Heart left ventricle (tissue), 16 donors: ENCODE data around the gene RUNDC3A. TPM values are rescaled to one million over a fixed set of nuclear protein-coding genes. Genes with fewer than 3 reads are reported as not detected.

Source experiments
- ATAC-seq, 4 donors: fragments of 200-7000 bp; cut with Tn5 transposase; one replicate each; pipeline ENCODE4 v1.9.1; 2020 to 2022; ENCODE audit warnings: moderate library complexity in 4 of 4, mild to moderate bottlenecking in 3 of 4, moderate number of reproducible peaks in 1 of 4
- DNase-seq, 5 donors: peaks; one replicate each; pipeline ENCODE4 v3.0.0-alpha.2; 2020
- H3K27ac ChIP-seq, 12 donors: fragments of 200-600 bp; sonication (generic) in 4 of 12; one replicate each; pipeline versions ENCODE4 v1.5.0 to v1.8.0; 2016 to 2022; ENCODE audit warnings: mild to moderate bottlenecking in 2 of 12
- H3K27me3 ChIP-seq, 9 donors: fragments of 200-600 bp; sonication (generic) in 2 of 9; one replicate each; pipeline versions ENCODE4 v1.5.1 to v1.8.0; 2016 to 2022; ENCODE audit warnings: mild to moderate bottlenecking in 3 of 9
- H3K36me3 ChIP-seq, 9 donors: fragments of 200-600 bp; sonication (generic) in 2 of 9; one replicate each; pipeline versions ENCODE4 v1.5.0 to v1.8.0; 2018 to 2022; ENCODE audit warnings: mild to moderate bottlenecking in 2 of 9
- H3K4me1 ChIP-seq, 12 donors: fragments of 200-600 bp; sonication (generic) in 4 of 12; one replicate each; pipeline versions ENCODE4 v1.5.0 to v1.8.0; 2016 to 2022; ENCODE audit warnings: mild to moderate bottlenecking in 3 of 12
- H3K4me3 ChIP-seq, 12 donors: fragments of 200-600 bp; sonication (generic) in 4 of 12; one replicate each; pipeline versions ENCODE4 v1.5.0 to v1.8.0; 2017 to 2022; ENCODE audit warnings: mild to moderate bottlenecking in 9 of 12, moderate library complexity in 4 of 12
- H3K9me3 ChIP-seq, 12 donors: fragments of 200-600 bp; sonication (generic) in 4 of 12; one replicate each; pipeline versions ENCODE4 v1.5.0 to v1.8.0; 2016 to 2022; ENCODE audit warnings: mild to moderate bottlenecking in 1 of 12
- CTCF ChIP-seq, 12 donors: fragments of 200-600 bp; sonication (generic) in 4 of 12; IDR thresholded peaks; one replicate each; pipeline versions ENCODE4 v1.5.0 to v1.8.0; 2018 to 2022; ENCODE audit warnings: antibody characterized with exemption in 12 of 12, mild to moderate bottlenecking in 5 of 12
- POLR2A ChIP-seq, 2 donors: fragments of 450-650 bp; IDR thresholded peaks; one replicate each; pipeline ENCODE4 v1.6.1; 2017; ENCODE audit warnings: antibody characterized with exemption in 2 of 2, mild to moderate bottlenecking in 2 of 2, moderate library complexity in 2 of 2
- WGBS, 4 donors: extraction: QIAGEN DNeasy Blood & Tissue Kit in 2 of 4; methylation state at CpG; one replicate each; pipeline versions ENCODE4 v1.1.5 to v1.1.7; 2013 to 2018; 5-methylcytosine and 5-hydroxymethylcytosine counted together
- intact Hi-C, 10 donors: fragments of 100-400 bp; cut with DNase I; formaldehyde crosslinking; loops; one replicate each; pipeline versions ENCODE4 v1.11.1 to v1.14.2; 2022
- polyA plus RNA-seq, 2 donors: library from polyadenylated mRNA; stranded (reverse); fragments of 200-250 nt; gene quantifications; one replicate each; pipeline ENCODE4 v1.2.3, GENCODE V29; 2013
- total RNA-seq, 9 donors: library from RNA; depleted of rRNA in 2 of 9; stranded (reverse); fragments of >200 nt in 2 of 9; fragmentation: NEBNext Ultra II Directional in 3 of 9; extraction: Animal tissue kit (Norgen Biotek cat#: 25700) in 3 of 9; gene quantifications; one replicate each; pipeline versions ENCODE4 v1.1.0 to v1.2.4, GENCODE V29; 2016 to 2023
- donor health status: ischemic (EF 13 %, LVEDD 7.1; RV severe dilation, severe dysfunction).
- donor health status: healthy with polysubstance abuse.
- donor health status: DM: no; HTN: yes; CAD: no.
- donor health status: DM: no; HTN: no; CAD: no.
- donor health status: ischemic (EF 25% LVEDD 6.9; RV normal size, moderate dysfunction).
- donor health status: ischemic (EF 25% LVEDD 5.7; RV mildly dilated, moderate dysfunction).
- donor health status: healthy.
- donor health status: DM: yes; HTN: yes; CAD: no.
- donor health status: ischemic (EF 35%, LVEDD 5.7; RV mildly dilated, moderate dysfunction).
- donor health status: nonischemic (EF 11% LVEDD 7.7; RV severe dilation, severe dysfunction).
- donor health status: DM: yes; HTN: yes; CAD: no.
- donor health status: PGD.
- donor health status: ischemic (EF 29% LVEDD 5.4; RV normal size, mild dysfunction).
- donor health status: nonischemic (EF 23%, LVEDD 6.1; RV moderate dilation, normal function).

Gene RUNDC3A
- total and polyA plus RNA-seq, 11 donors, result 0.19 to 1.3 (median 0.51) TPM; not detected in 1

GRCh38 chr17:44367231-44367979 lies 59.0 kb downstream of the RUNDC3A start:
- H3K27ac ChIP-seq, result no peak overlapping the region
- intact Hi-C loops, result no loop called here
- H3K4me1 ChIP-seq, result peaks cover 0 to 18% (median 7%) of the 10 kb centered on the region in 12 donors
- no peak overlapping the region for H3K4me3 ChIP-seq
- TF ChIP-seq CTCF (IDR thresholded peaks at IDR 0.05) (no peak), POLR2A (IDR thresholded peaks at IDR 0.05) (no peak)
- no peaks in the 10 kb centered on the region for H3K36me3 ChIP-seq
- peaks cover 0 to 26% (median 2%) of the 10 kb centered on the region in 9 donors for H3K27me3 ChIP-seq
- 61 to 69% (median 66%) methylated on average over 7 of the region's 7 CpGs for WGBS, 4 donors
- H3K9me3 ChIP-seq, result no peaks in the 10 kb centered on the region
- DNase-seq (no peak), ATAC-seq (no peak)

Other genes starting within 250 kb of the RUNDC3A start
- gene LSM12, start 241.9 kb upstream of the RUNDC3A start, total RNA-seq, result 10 to 100 TPM; 38.4 to 55.6 (median 44.1) TPM
- gene LSM12, start 241.9 kb upstream of the RUNDC3A start, polyA plus RNA-seq, result 10 to 100 TPM; 30.8 to 41.2 TPM
- gene G6PC3, start 237.9 kb upstream of the RUNDC3A start, total RNA-seq, result 10 to 100 TPM; 28.5 to 46.5 (median 36.6) TPM
- gene G6PC3, start 237.9 kb upstream of the RUNDC3A start, polyA plus RNA-seq, result 10 to 100 TPM; 52.4 to 75.1 TPM
- gene HDAC5, start 185.0 kb upstream of the RUNDC3A start, total RNA-seq, result 100 to 1,000 TPM in 2 of 9 donors, 10 to 100 TPM in 7; 54.6 to 283 (median 70.1) TPM
- 10 to 100 TPM; 64.2 to 91.0 TPM for gene HDAC5, start 185.0 kb upstream of the RUNDC3A start, polyA plus RNA-seq
- gene HROB, start 166.7 kb upstream of the RUNDC3A start, total RNA-seq, result 1 to 10 TPM in 4 of 9 donors, under 1 TPM in 5; 0.47 to 5.8 (median 0.84) TPM
- under 1 TPM; 0.34 to 0.42 TPM for gene HROB, start 166.7 kb upstream of the RUNDC3A start, polyA plus RNA-seq
- 10 to 100 TPM in 7 of 9 donors, 1 to 10 TPM in 2; 7.7 to 71.1 (median 13.8) TPM for gene ASB16, start 137.9 kb upstream of the RUNDC3A start, total RNA-seq
- 1 to 10 TPM; 1.5 to 5.1 TPM for gene ASB16, start 137.9 kb upstream of the RUNDC3A start, polyA plus RNA-seq
- 10 to 100 TPM; 18.8 to 37.4 (median 21.8) TPM for gene TMUB2, start 121.6 kb upstream of the RUNDC3A start, total RNA-seq
- gene TMUB2, start 121.6 kb upstream of the RUNDC3A start, polyA plus RNA-seq, result 10 to 100 TPM; 24.7 to 35.1 TPM
- gene ATXN7L3, start 108.7 kb upstream of the RUNDC3A start, total RNA-seq, result 10 to 100 TPM; 24.1 to 51.9 (median 35.3) TPM
- gene ATXN7L3, start 108.7 kb upstream of the RUNDC3A start, polyA plus RNA-seq, result 10 to 100 TPM; 24.3 to 54.4 TPM
- gene UBTF, start 88.9 kb upstream of the RUNDC3A start, total RNA-seq, result 10 to 100 TPM; 33.1 to 61.2 (median 44.2) TPM
- 10 to 100 TPM; 34.1 to 41.6 TPM for gene UBTF, start 88.9 kb upstream of the RUNDC3A start, polyA plus RNA-seq
- 1 to 10 TPM in 1 of 9 donors, under 1 TPM in 7, not detected in 1; 0.29 to 3.3 (median 0.61) TPM for gene SLC4A1, start 40.5 kb upstream of the RUNDC3A start, total RNA-seq
- gene SLC4A1, start 40.5 kb upstream of the RUNDC3A start, polyA plus RNA-seq, result under 1 TPM in 1 of 2 donors, not detected in 1; 0.03 TPM
- gene SLC25A39, start 16.2 kb downstream of the RUNDC3A start, total RNA-seq, result 10 to 100 TPM; 37.2 to 78.5 (median 49.7) TPM
- gene SLC25A39, start 16.2 kb downstream of the RUNDC3A start, polyA plus RNA-seq, result 10 to 100 TPM; 60.2 to 96.0 TPM
- gene GRN, start 36.7 kb downstream of the RUNDC3A start, total RNA-seq, result 100 to 1,000 TPM in 8 of 9 donors, 10 to 100 TPM in 1; 94.8 to 451 (median 196) TPM
- gene GRN, start 36.7 kb downstream of the RUNDC3A start, polyA plus RNA-seq, result 100 to 1,000 TPM in 1 of 2 donors, 10 to 100 TPM in 1; 44.6 to 105 TPM
- gene FAM171A2, start 55.3 kb downstream of the RUNDC3A start, total RNA-seq, result 1 to 10 TPM in 3 of 9 donors, under 1 TPM in 6; 0.40 to 2.1 (median 0.87) TPM
- gene FAM171A2, start 55.3 kb downstream of the RUNDC3A start, polyA plus RNA-seq, result under 1 TPM; 0.42 to 0.51 TPM
- gene ITGA2B, start 81.0 kb downstream of the RUNDC3A start, total RNA-seq, result 1 to 10 TPM in 2 of 9 donors, under 1 TPM in 7; 0.16 to 1.8 (median 0.37) TPM
- under 1 TPM; 0.22 to 0.34 TPM for gene ITGA2B, start 81.0 kb downstream of the RUNDC3A start, polyA plus RNA-seq
- gene GPATCH8, start 194.8 kb downstream of the RUNDC3A start, total RNA-seq, result 10 to 100 TPM; 17.5 to 24.9 (median 21.5) TPM
- gene GPATCH8, start 194.8 kb downstream of the RUNDC3A start, polyA plus RNA-seq, result 10 to 100 TPM; 12.8 to 15.1 TPM
- 1 to 10 TPM; 1.6 to 8.1 (median 4.5) TPM for gene FZD2, start 248.9 kb downstream of the RUNDC3A start, total RNA-seq
- 1 to 10 TPM; 2.4 to 3.2 TPM for gene FZD2, start 248.9 kb downstream of the RUNDC3A start, polyA plus RNA-seq